HT-29 (cell line): ENCODE data around the gene MYO1D. TPM values are rescaled to one million over a fixed set of nuclear protein-coding genes. Genes with fewer than 3 reads are reported as not detected.
A peak's percentile ranks its signal among the peaks of the same experiment; 100 is the strongest.

ENCODE experiments used
- DNase-seq: peaks from one replicate; pipeline ENCODE4 v3.0.0-alpha.2; 2015; ENCODE audit warnings: low spot score
- total RNA-seq: library from RNA; depleted of rRNA; stranded (reverse); fragments of >200 nt; shearing (Covaris generic); gene quantifications from 2 replicates; pipeline ENCODE4 v1.2.3, GENCODE V29; 2014

The MYO1D gene
- total RNA-seq, 1 experiment from 2014 or later: 31.2 TPM

GRCh38 chr17:32584792-32585191 lies 292.1 kb downstream of the MYO1D start:
- no peak for DNase-seq

- DNase-seq: no peak
Measured at GRCh38 chr17:32583053-32583452, 293.9 kb downstream of the MYO1D start.

- no peak for DNase-seq
Measured at GRCh38 chr17:32575852-32576251, 301.1 kb downstream of the MYO1D start.

GRCh38 chr17:32570081-32570396 lies 306.9 kb downstream of the MYO1D start:
- DNase-seq: no peak

GRCh38 chr17:32569171-32570080 lies 307.5 kb downstream of the MYO1D start:
- DNase-seq: no peak

GRCh38 chr17:32568705-32569104 lies 308.2 kb downstream of the MYO1D start:
- no peak for DNase-seq

- DNase-seq: no peak
Measured at GRCh38 chr17:32567511-32567910, 309.4 kb downstream of the MYO1D start.

GRCh38 chr17:32567086-32567485 lies 309.8 kb downstream of the MYO1D start:
- DNase-seq: no peak

- no peak for DNase-seq
Measured at GRCh38 chr17:32566303-32566702, 310.6 kb downstream of the MYO1D start.

GRCh38 chr17:32565401-32565800 lies 311.5 kb downstream of the MYO1D start:
- DNase-seq: no peak

GRCh38 chr17:32564325-32564724 lies 312.6 kb downstream of the MYO1D start:
- no peak for DNase-seq

- no peak for DNase-seq
Measured at GRCh38 chr17:32563583-32563982, 313.3 kb downstream of the MYO1D start.

- no peak for DNase-seq
Measured at GRCh38 chr17:32558997-32559650, 317.8 kb downstream of the MYO1D start.

- no peak for DNase-seq
Measured at GRCh38 chr17:32558326-32558955, 318.5 kb downstream of the MYO1D start.

- no peak for DNase-seq
Measured at GRCh38 chr17:32555611-32556310, 321.2 kb downstream of the MYO1D start.

GRCh38 chr17:32553168-32553567 lies 323.8 kb downstream of the MYO1D start:
- no peak for DNase-seq

- DNase-seq: no peak
Measured at GRCh38 chr17:32552280-32552679, 324.6 kb downstream of the MYO1D start.

- DNase-seq: peak; percentile 75
Measured at GRCh38 chr17:32551186-32551955, 325.6 kb downstream of the MYO1D start.

GRCh38 chr17:32549559-32549958 lies 327.4 kb downstream of the MYO1D start:
- no peak for DNase-seq

- DNase-seq: no peak
Measured at GRCh38 chr17:32546031-32546444, 330.9 kb downstream of the MYO1D start.

GRCh38 chr17:32542186-32542585 lies 334.7 kb downstream of the MYO1D start:
- DNase-seq: no peak
